GM12865 (cell line): ENCODE data around the gene LRRC18.

Experiments used
- DNase-seq: peaks from one replicate; pipeline ENCODE4 v3.0.0; 2010; ENCODE audit warnings: low read depth
- H3K4me3 ChIP-seq: 2 replicates; pipeline ENCODE4 v1.5.1; 2011; ENCODE audit warnings: mild to moderate bottlenecking, low read depth, low read length, control low read depth
- CTCF ChIP-seq: IDR thresholded peaks from 2 replicates; pipeline ENCODE4 v1.5.1; 2011; ENCODE audit warnings: low read length, control low read depth, low read depth, inconsistent platforms; ENCODE audit not compliant: insufficient read depth; ENCODE audit errors: missing control alignments

LRRC18 gene

GRCh38 chr10:48940372-48940771, 732 bp upstream of the LRRC18 start:
- no peak overlapping the region for H3K4me3 ChIP-seq
- TF ChIP-seq CTCF = no peak
- no peak for DNase-seq

GRCh38 chr10:48938990-48939536, 577 bp downstream of the LRRC18 start:
- DNase-seq = no peak
- no peak overlapping the region for H3K4me3 ChIP-seq
- no peak for TF ChIP-seq CTCF

GRCh38 chr10:48938281-48938680, 1.4 kb downstream of the LRRC18 start:
- DNase-seq = no peak
- H3K4me3 ChIP-seq = no peak overlapping the region
- no peak for TF ChIP-seq CTCF

GRCh38 chr10:48937796-48938195, 1.8 kb downstream of the LRRC18 start:
- no peak overlapping the region for H3K4me3 ChIP-seq
- DNase-seq = no peak
- TF ChIP-seq CTCF = no peak

- no peak for DNase-seq
- no peak overlapping the region for H3K4me3 ChIP-seq
- no peak for TF ChIP-seq CTCF
These were observed 4.1 kb downstream of the LRRC18 start for GRCh38 chr10:48935577-48935976.

- no peak for TF ChIP-seq CTCF
- H3K4me3 ChIP-seq = no peak overlapping the region
- no peak for DNase-seq
These were observed 4.8 kb downstream of the LRRC18 start for GRCh38 chr10:48934672-48935501.
